GM11168 (cell line): ENCODE measurements around the gene SFMBT1.
"Not testable (repeated sequence)": the region's sequence is repeated elsewhere in the genome, so short reads cannot be mapped to it uniquely, and the experiment has no call there.

Experiments
- in situ Hi-C: fragments of 300-500 bp; cut with MboI; formaldehyde crosslinking; loops from one replicate; pipeline ENCODE4 v1.12.0; 2022; ENCODE audit warnings: low sequenced_read_pairs; ENCODE audit not compliant: unreplicated experiment

The SFMBT1 gene

GRCh38 chr3:53074366-53074696, 28.5 kb upstream of the SFMBT1 start:
- in situ Hi-C loops: no loop called here

GRCh38 chr3:53073553-53074365, 27.9 kb upstream of the SFMBT1 start:
- in situ Hi-C loops: no loop called here

- in situ Hi-C loops: no loop called here
Measured at GRCh38 chr3:53072653-53073552, 27.0 kb upstream of the SFMBT1 start.

GRCh38 chr3:53071882-53072431, 26.1 kb upstream of the SFMBT1 start:
- in situ Hi-C loops: no loop called here

GRCh38 chr3:53069422-53070068, 23.7 kb upstream of the SFMBT1 start:
- in situ Hi-C loops: no loop called here

GRCh38 chr3:53068176-53068575, 22.3 kb upstream of the SFMBT1 start:
- in situ Hi-C loops: no loop called here

- in situ Hi-C loops: no loop called here
Measured at GRCh38 chr3:53067567-53067966, 21.7 kb upstream of the SFMBT1 start.

GRCh38 chr3:53065841-53066480, 20.1 kb upstream of the SFMBT1 start:
- in situ Hi-C loops: no loop called here

GRCh38 chr3:53062905-53063304, 17.0 kb upstream of the SFMBT1 start:
- in situ Hi-C loops: no loop called here

- in situ Hi-C loops: no loop called here
Measured at GRCh38 chr3:53056442-53056841, 10.6 kb upstream of the SFMBT1 start.

- in situ Hi-C loops: not testable (repeated sequence)
Measured at GRCh38 chr3:53054233-53054632, 8.4 kb upstream of the SFMBT1 start.

- in situ Hi-C loops: no loop called here
Measured at GRCh38 chr3:53051929-53052328, 6.1 kb upstream of the SFMBT1 start.

- in situ Hi-C loops: no loop called here
Measured at GRCh38 chr3:53049987-53050386, 4.1 kb upstream of the SFMBT1 start.

- in situ Hi-C loops: no loop called here
Measured at GRCh38 chr3:53046171-53047170, 598 bp upstream of the SFMBT1 start.

- in situ Hi-C loops: no loop called here
Measured at GRCh38 chr3:53044711-53045517, 959 bp downstream of the SFMBT1 start.

- in situ Hi-C loops: no loop called here
Measured at GRCh38 chr3:53044371-53044710, 1.5 kb downstream of the SFMBT1 start.

GRCh38 chr3:53043738-53044137, 2.1 kb downstream of the SFMBT1 start:
- in situ Hi-C loops: no loop called here

- in situ Hi-C loops: no loop called here
Measured at GRCh38 chr3:53042651-53043050, 3.2 kb downstream of the SFMBT1 start.
